Mesenchymal stem cell (in vitro differentiated cells and primary cell): ENCODE measurements around the gene STUB1.
"Not testable (repeated sequence)": the region's sequence is repeated elsewhere in the genome, so short reads cannot be mapped to it uniquely, and the experiment has no call there.

Source experiments
- DNase-seq: peaks from one replicate; pipeline ENCODE4 v3.0.0-alpha.2; 2013
- H2AFZ ChIP-seq: one replicate; pipeline ENCODE4 v1.6.1; 2013; ENCODE audit warnings: low read depth, mild to moderate bottlenecking, control low read depth, inconsistent platforms, low read length, moderate library complexity
- H2AK5ac ChIP-seq: 2 replicates; pipeline ENCODE4 v1.6.1; 2013; ENCODE audit warnings: low read length, moderate library complexity, mild to moderate bottlenecking, inconsistent platforms; ENCODE audit not compliant: severe bottlenecking
- H2BK120ac ChIP-seq: one replicate; pipeline ENCODE4 v1.6.1; 2013; ENCODE audit warnings: low read depth, mild to moderate bottlenecking, inconsistent platforms, low read length, moderate library complexity
- H2BK12ac ChIP-seq, 2 experiments: one replicate each; pipeline ENCODE4 v1.6.1; 2013; ENCODE audit warnings: inconsistent platforms in 2 of 2, low read length in 2 of 2, mild to moderate bottlenecking in 2 of 2, moderate library complexity in 2 of 2, control low read depth in 1 of 2
- H2BK15ac ChIP-seq: one replicate; pipeline ENCODE4 v1.6.1; 2013; ENCODE audit warnings: mild to moderate bottlenecking, low read depth, inconsistent platforms; ENCODE audit not compliant: poor library complexity, severe bottlenecking
- H2BK5ac ChIP-seq: 2 replicates; pipeline ENCODE4 v1.6.1; 2013; ENCODE audit warnings: low read depth, mild to moderate bottlenecking, low read length, control low read depth, inconsistent platforms; ENCODE audit not compliant: poor library complexity, severe bottlenecking
- H3K14ac ChIP-seq, 2 experiments: one replicate each; pipeline ENCODE4 v1.6.1; 2013; ENCODE audit warnings: inconsistent platforms in 2 of 2, low read length in 2 of 2, control low read depth in 1 of 2, mild to moderate bottlenecking in 1 of 2, moderate library complexity in 1 of 2
- H3K18ac ChIP-seq, 2 experiments: one replicate each; pipeline ENCODE4 v1.6.1; 2013; ENCODE audit warnings: inconsistent platforms in 2 of 2, low read length in 2 of 2, control low read depth in 1 of 2, low read depth in 1 of 2, mild to moderate bottlenecking in 1 of 2
- H3K23ac ChIP-seq, 2 experiments: one replicate each; pipeline ENCODE4 v1.6.1; 2013; ENCODE audit warnings: inconsistent platforms in 2 of 2, low read length in 2 of 2, mild to moderate bottlenecking in 2 of 2, moderate library complexity in 2 of 2, control low read depth in 1 of 2
- H3K27ac ChIP-seq: 2 replicates; pipeline ENCODE4 v1.5.1; 2013; ENCODE audit warnings: mild to moderate bottlenecking, moderate library complexity, low read length, control low read depth, inconsistent platforms; ENCODE audit not compliant: poor library complexity, severe bottlenecking
- H3K27me3 ChIP-seq, 2 experiments: 2 replicates each; pipeline versions ENCODE4 v1.6.1 to v1.7.0; 2013; ENCODE audit warnings: low read length in 2 of 2, mild to moderate bottlenecking in 2 of 2, moderate library complexity in 2 of 2, control low read depth in 1 of 2, inconsistent platforms in 1 of 2; ENCODE audit not compliant: control insufficient read depth in 1 of 2, insufficient read depth in 1 of 2
- H3K36me3 ChIP-seq, 2 experiments: 2 replicates each; pipeline versions ENCODE4 v1.6.1 to v1.7.0; 2013; ENCODE audit warnings: low read length in 2 of 2, control low read depth in 1 of 2, inconsistent platforms in 1 of 2, low read depth in 1 of 2, mild to moderate bottlenecking in 1 of 2; ENCODE audit not compliant: insufficient read depth in 2 of 2, control insufficient read depth in 1 of 2
- H3K4ac ChIP-seq, 2 experiments: one replicate each; pipeline ENCODE4 v1.6.1; 2013; ENCODE audit warnings: inconsistent platforms in 2 of 2, low read length in 2 of 2, mild to moderate bottlenecking in 2 of 2, moderate library complexity in 2 of 2, control low read depth in 1 of 2, low read depth in 1 of 2
- H3K4me1 ChIP-seq: 2 replicates; pipeline ENCODE4 v1.6.1; 2013; ENCODE audit warnings: low read depth, low read length, control low read depth; ENCODE audit not compliant: control insufficient read depth, insufficient read depth
- H3K4me2 ChIP-seq: 2 replicates; pipeline ENCODE4 v1.6.1; 2013; ENCODE audit warnings: low read length, mild to moderate bottlenecking, inconsistent platforms; ENCODE audit not compliant: poor library complexity, severe bottlenecking
- H3K4me3 ChIP-seq, 2 experiments: 2 replicates each; pipeline versions ENCODE4 v1.5.1 to v1.7.0; 2013; ENCODE audit warnings: low read length in 2 of 2, mild to moderate bottlenecking in 2 of 2, control low read depth in 1 of 2, low read depth in 1 of 2; ENCODE audit not compliant: insufficient read depth in 1 of 2
- H3K79me1 ChIP-seq: replicated peaks from 2 replicates; pipeline ENCODE4 v1.6.1; 2013; ENCODE audit warnings: mild to moderate bottlenecking, control low read depth, low read length, inconsistent platforms; ENCODE audit not compliant: poor library complexity, severe bottlenecking
- H3K9ac ChIP-seq: 2 replicates; pipeline ENCODE4 v1.7.0; 2013; ENCODE audit warnings: mild to moderate bottlenecking, low read length, moderate library complexity
- H3K9me3 ChIP-seq: 2 replicates; pipeline ENCODE4 v1.7.0; 2013; ENCODE audit warnings: mild to moderate bottlenecking, low read length; ENCODE audit not compliant: control insufficient read depth
- H4K8ac ChIP-seq: one replicate; pipeline ENCODE4 v1.6.1; 2013; ENCODE audit warnings: inconsistent platforms, mild to moderate bottlenecking, low read length, moderate library complexity
- H4K91ac ChIP-seq: one replicate; pipeline ENCODE4 v1.6.1; 2013; ENCODE audit warnings: mild to moderate bottlenecking, low read length, inconsistent platforms
- whole genome bisulfite sequencing: methylation state at CpG from one replicate; pipeline ENCODE4 v1.1.7; 2013; ENCODE audit warnings: mixed read lengths; 5-methylcytosine and 5-hydroxymethylcytosine counted together

Gene STUB1

GRCh38 chr16:710500-711075, 30.4 kb downstream of the STUB1 start:
- no peak overlapping the region for H3K23ac ChIP-seq
- H3K9ac ChIP-seq = peak overlapping the region; percentile 51
- H2AK5ac ChIP-seq = no peak overlapping the region
- H2BK120ac ChIP-seq = peak overlapping the region; percentile 23
- H2BK15ac ChIP-seq = no peak overlapping the region
- H3K36me3 ChIP-seq = no peaks in the 10 kb centered on the region
- H3K27me3 ChIP-seq = peaks cover 43 to 54% of the 10 kb centered on the region in 2 experiments
- H3K79me1 ChIP-seq = peaks cover 4% of the 10 kb centered on the region
- no peak for DNase-seq
- H4K91ac ChIP-seq = peak overlapping the region; percentile 45
- H2BK5ac ChIP-seq = no peak overlapping the region
- no peak overlapping the region for H3K4me2 ChIP-seq
- H3K14ac ChIP-seq = no peak overlapping the region
- H2AFZ ChIP-seq = no peak overlapping the region
- no peaks in the 10 kb centered on the region for H3K9me3 ChIP-seq
- no peak overlapping the region for H3K18ac ChIP-seq
- peaks cover 45% of the 10 kb centered on the region for H3K4me1 ChIP-seq
- peak overlapping the region in 1 of 2 experiments; percentile 60 for H2BK12ac ChIP-seq
- no peak overlapping the region for H3K4me3 ChIP-seq
- WGBS = 80% methylated on average over 21 of the region's 21 CpGs
- H4K8ac ChIP-seq = no peak overlapping the region
- H3K4ac ChIP-seq = no peak overlapping the region
- H3K27ac ChIP-seq = no peak overlapping the region

- Histone ChIP-seq H3K79me1 (peaks cover 6% of the 10 kb centered on the region), H3K36me3 (no peaks in the 10 kb centered on the region), H2AFZ (no peak overlapping the region), H2BK120ac (no peak overlapping the region), H3K27ac (no peak overlapping the region), H2BK15ac (peak overlapping the region; percentile 49), H2BK12ac (no peak overlapping the region), H3K14ac (no peak overlapping the region), H3K9ac (no peak overlapping the region), H3K4me1 (peaks cover 45% of the 10 kb centered on the region), H4K91ac (no peak overlapping the region), H3K4me3 (no peak overlapping the region), H3K4ac (no peak overlapping the region), H4K8ac (no peak overlapping the region), H3K23ac (no peak overlapping the region), H3K4me2 (no peak overlapping the region), H2AK5ac (no peak overlapping the region), H2BK5ac (no peak overlapping the region), H3K27me3 (peaks cover 42 to 54% of the 10 kb centered on the region in 2 experiments), H3K9me3 (no peaks in the 10 kb centered on the region), H3K18ac (no peak overlapping the region)
- WGBS = 78% methylated on average over 12 of the region's 12 CpGs
- DNase-seq = no peak
Measured at GRCh38 chr16:711084-711483, 30.9 kb downstream of the STUB1 start.

DNA sequence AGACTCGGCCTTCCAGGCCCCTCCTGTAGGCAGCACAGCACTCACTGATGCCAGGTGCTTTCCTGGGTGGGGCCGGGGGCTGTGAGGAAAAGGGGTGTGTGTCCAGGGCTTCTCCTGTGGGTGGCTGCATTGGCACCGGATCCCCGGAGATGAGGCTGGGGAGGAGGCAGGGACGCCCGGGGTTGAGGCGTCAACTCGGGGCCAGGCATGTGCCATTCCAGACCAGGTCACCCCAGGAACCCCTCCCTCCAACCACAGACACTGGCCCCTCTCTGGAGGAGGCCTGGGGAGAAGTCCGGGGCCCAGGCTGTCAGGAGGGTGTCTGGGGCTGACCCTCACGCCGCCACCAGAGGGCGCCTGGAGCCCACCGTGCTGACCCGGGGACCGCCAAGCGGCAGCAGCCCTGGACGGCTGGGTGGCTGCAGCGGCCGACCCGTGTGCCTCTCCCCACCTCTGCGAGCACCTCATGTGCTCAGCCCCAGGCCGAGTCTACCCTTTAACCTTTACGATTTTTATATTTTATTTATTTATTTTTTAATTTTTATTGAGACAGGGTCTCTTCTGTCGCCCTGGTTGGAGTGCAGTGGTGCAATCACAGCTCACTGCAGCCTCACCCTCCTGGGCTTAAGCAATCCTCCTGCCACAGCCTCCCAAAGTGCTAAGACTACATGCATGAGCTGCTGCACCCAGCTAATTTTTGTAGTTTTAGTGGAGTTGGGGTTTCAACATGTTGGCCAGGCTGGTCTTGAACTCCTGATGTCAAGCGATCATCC, 31.5 kb downstream of the STUB1 start:
- Histone ChIP-seq H3K9me3 (no peaks in the 10 kb centered on the region), H2BK5ac (no peak overlapping the region), H3K79me1 (peaks cover 9% of the 10 kb centered on the region), H3K27me3 (peaks cover 36 to 47% of the 10 kb centered on the region in 2 experiments), H3K4me2 (no peak overlapping the region), H2BK12ac (peak overlapping the region in 1 of 2 experiments; percentile 57), H2BK15ac (peak overlapping the region; percentile 49), H3K14ac (no peak overlapping the region), H3K27ac (no peak overlapping the region), H3K4me1 (peaks cover 51% of the 10 kb centered on the region), H4K91ac (no peak overlapping the region), H3K4ac (no peak overlapping the region), H3K23ac (no peak overlapping the region), H3K4me3 (no peak overlapping the region), H2AK5ac (no peak overlapping the region), H3K9ac (no peak overlapping the region), H2AFZ (no peak overlapping the region), H3K36me3 (peaks cover 0 to 4% of the 10 kb centered on the region in 2 experiments), H4K8ac (no peak overlapping the region), H3K18ac (peak overlapping the region in 1 of 2 experiments; percentile 30), H2BK120ac (no peak overlapping the region)
- peak; percentile 74 for DNase-seq
- WGBS = 15% methylated on average over 16 of the region's 25 CpGs

DNA sequence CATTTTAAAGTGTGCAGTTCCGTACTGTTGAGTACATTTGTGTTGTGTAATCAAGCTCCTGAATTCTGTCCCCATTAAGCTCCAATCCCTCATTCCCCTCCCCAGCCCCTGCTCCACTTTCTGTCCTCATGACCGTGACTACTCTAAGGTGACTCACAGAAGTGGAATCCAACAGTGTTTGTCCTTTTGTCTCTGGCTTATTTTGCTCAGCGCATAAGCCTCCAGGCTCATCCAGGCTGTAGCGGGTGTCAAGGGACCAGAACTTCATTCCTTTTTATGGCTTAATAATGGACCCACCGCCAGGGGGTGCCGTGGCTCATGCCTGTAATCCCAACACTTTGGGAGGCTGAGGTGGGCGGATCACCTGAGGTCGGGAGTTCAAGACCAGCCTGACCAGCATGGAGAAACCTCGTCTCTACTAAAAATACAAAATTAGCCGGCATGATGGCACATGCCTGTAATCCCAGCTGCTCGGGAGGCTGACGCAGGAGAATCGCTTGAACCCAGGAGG, 32.6 kb downstream of the STUB1 start:
- H2BK120ac ChIP-seq, H3K9me3 ChIP-seq, H2AK5ac ChIP-seq, H3K18ac ChIP-seq, H3K4me2 ChIP-seq, H2BK5ac ChIP-seq, H4K91ac ChIP-seq, H3K4me3 ChIP-seq, H3K14ac ChIP-seq, H2BK12ac ChIP-seq, H3K4ac ChIP-seq, H4K8ac ChIP-seq, H2AFZ ChIP-seq, H3K27ac ChIP-seq, H3K79me1 ChIP-seq, H3K23ac ChIP-seq, H2BK15ac ChIP-seq: not testable (repeated sequence)
- peak; percentile 99 for DNase-seq
- Histone ChIP-seq H3K36me3 (peaks cover 0 to 14% of the 10 kb centered on the region in 2 experiments), H3K27me3 (peaks cover 25 to 36% of the 10 kb centered on the region in 2 experiments), H3K4me1 (peaks cover 56% of the 10 kb centered on the region), H3K9ac (peak overlapping the region; percentile 50)
- 38% methylated on average over 13 of the region's 13 CpGs for whole genome bisulfite sequencing
